ENCODE results near the gene PSMG4. TPM values are rescaled to one million over a fixed set of nuclear protein-coding genes. Genes with fewer than 3 reads are reported as not detected.

The PSMG4 gene
- total RNA-seq, 3 donors from 2014 or later, result 14.8 to 19.8 (median 16.2) TPM

- intact Hi-C loops (cut with DNase I, micrococcal nuclease), result no loop called here
- H3K4me1 ChIP-seq (ENCODE audit: low read depth), result no peaks in the 10 kb centered on the region
- peaks cover 4% of the 10 kb centered on the region for H3K36me3 ChIP-seq (ENCODE audit: low read depth)
- H3K9me3 ChIP-seq, result no peaks in the 10 kb centered on the region
- no peak overlapping the region for H3K4me3 ChIP-seq
- TF ChIP-seq, protein P1, sequence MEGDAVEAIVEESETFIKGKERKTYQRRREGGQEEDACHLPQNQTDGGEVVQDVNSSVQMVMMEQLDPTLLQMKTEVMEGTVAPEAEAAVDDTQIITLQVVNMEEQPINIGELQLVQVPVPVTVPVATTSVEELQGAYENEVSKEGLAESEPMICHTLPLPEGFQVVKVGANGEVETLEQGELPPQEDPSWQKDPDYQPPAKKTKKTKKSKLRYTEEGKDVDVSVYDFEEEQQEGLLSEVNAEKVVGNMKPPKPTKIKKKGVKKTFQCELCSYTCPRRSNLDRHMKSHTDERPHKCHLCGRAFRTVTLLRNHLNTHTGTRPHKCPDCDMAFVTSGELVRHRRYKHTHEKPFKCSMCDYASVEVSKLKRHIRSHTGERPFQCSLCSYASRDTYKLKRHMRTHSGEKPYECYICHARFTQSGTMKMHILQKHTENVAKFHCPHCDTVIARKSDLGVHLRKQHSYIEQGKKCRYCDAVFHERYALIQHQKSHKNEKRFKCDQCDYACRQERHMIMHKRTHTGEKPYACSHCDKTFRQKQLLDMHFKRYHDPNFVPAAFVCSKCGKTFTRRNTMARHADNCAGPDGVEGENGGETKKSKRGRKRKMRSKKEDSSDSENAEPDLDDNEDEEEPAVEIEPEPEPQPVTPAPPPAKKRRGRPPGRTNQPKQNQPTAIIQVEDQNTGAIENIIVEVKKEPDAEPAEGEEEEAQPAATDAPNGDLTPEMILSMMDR (IDR thresholded peaks at IDR 0.05), result no peak
- peak in 1 of 3 donors; percentile 34 for DNase-seq
- no peak for ATAC-seq
Measured at GRCh38 chr6:3284436-3284876, 25.7 kb downstream of the PSMG4 start.

DNA sequence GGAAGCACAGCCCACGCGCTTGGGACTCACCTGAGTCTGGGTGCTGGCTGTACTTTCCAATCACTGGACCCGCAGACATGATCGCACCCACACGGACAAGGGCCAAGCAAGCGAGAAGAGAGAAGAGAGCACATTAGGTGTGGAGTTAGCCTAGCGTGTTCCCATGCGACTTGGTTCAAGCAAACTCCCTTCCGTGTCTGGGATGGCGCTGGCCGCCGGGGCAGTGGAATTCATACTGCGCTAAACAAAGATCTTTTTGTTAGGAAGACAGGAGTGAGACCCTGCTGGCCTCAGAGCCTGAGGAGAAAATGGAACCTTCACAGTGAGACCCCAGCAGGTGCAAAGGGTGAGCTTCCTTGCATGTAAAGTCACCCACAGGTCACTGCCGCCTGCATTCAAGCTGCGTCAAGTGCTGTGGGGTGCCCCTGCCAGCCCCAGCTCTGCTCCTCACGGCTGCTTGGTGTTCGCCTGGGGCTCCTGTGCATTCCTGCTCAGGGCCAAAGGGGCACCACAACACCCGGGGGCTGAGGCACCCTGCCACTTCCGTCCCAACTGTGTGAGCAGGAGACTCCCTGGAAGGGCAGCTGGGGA is 26.4 kb downstream of the PSMG4 start:
- intact Hi-C loops (cut with DNase I, micrococcal nuclease), result no loop called here
- H3K4me3 ChIP-seq, result no peak overlapping the region
- H3K36me3 ChIP-seq (ENCODE audit: low read depth), result no peaks in the 10 kb centered on the region
- H3K9me3 ChIP-seq, result no peaks in the 10 kb centered on the region
- DNase-seq (no peak), ATAC-seq (no peak)
- TF ChIP-seq, protein P1 (IDR thresholded peaks at IDR 0.05), result no peak
- no peaks in the 10 kb centered on the region for H3K4me1 ChIP-seq (ENCODE audit: low read depth)

DNA sequence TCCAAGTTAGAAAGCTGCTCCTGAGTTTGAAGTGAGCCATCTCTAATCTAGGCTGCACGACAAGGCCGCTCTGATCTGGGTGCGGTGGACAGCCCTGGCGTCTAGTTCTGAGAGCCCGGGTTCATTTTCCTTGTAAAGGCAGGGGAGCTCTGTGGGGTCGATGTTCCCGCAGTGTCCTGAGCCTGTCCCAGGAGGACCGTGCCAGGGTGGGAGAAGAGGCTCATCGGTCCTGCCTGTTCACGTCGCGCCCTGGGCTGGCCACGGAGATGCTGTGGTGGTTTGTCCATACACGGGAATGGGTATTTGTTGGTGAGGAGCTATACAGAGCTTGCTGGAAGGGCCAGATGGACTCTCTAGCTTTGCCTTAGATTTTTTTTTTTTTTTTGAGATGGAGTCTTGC is 27.0 kb downstream of the PSMG4 start:
- DNase-seq, result no peak
- no peaks in the 10 kb centered on the region for H3K9me3 ChIP-seq

GRCh38 chr6:3286641-3287171 is 28.0 kb downstream of the PSMG4 start:
- TF ChIP-seq, protein P1 (IDR thresholded peaks at IDR 0.05), result no peak
- Histone ChIP-seq H3K9me3 (no peaks in the 10 kb centered on the region), H3K4me1 (ENCODE audit: low read depth) (no peaks in the 10 kb centered on the region), H3K36me3 (ENCODE audit: low read depth) (no peaks in the 10 kb centered on the region), H3K4me3 (no peak overlapping the region)
- intact Hi-C loops (cut with DNase I, micrococcal nuclease), result no loop called here
- ATAC-seq (no peak), DNase-seq (no peak)

More for the DNA sequence above, 27.0 kb downstream of the PSMG4 start:
- no peak overlapping the region for H3K4me3 ChIP-seq
- intact Hi-C loops (cut with DNase I, micrococcal nuclease), result no loop called here
- H3K36me3 ChIP-seq (ENCODE audit: low read depth), result no peaks in the 10 kb centered on the region
- no peaks in the 10 kb centered on the region for H3K4me1 ChIP-seq (ENCODE audit: low read depth)
- no peak for ATAC-seq
- TF ChIP-seq, protein P1 (IDR thresholded peaks at IDR 0.05), result no peak

- no peak for DNase-seq
Measured at GRCh38 chr6:3287308-3287707, 28.6 kb downstream of the PSMG4 start.

More at GRCh38 chr6:3287308-3287707, 28.6 kb downstream of the PSMG4 start:
- Histone ChIP-seq H3K9me3 (no peaks in the 10 kb centered on the region), H3K4me3 (no peak overlapping the region), H3K36me3 (ENCODE audit: low read depth) (no peaks in the 10 kb centered on the region), H3K4me1 (ENCODE audit: low read depth) (no peaks in the 10 kb centered on the region)
- TF ChIP-seq, protein P1 (IDR thresholded peaks at IDR 0.05), result no peak
- ATAC-seq, result no peak
- intact Hi-C loops (cut with DNase I, micrococcal nuclease), result no loop called here
